ENCODE measurements around the gene ZSWIM5.

The ZSWIM5 gene

GRCh38 chr1:45059829-45060228 lies 146.6 kb downstream of the ZSWIM5 start:
- H3K27ac ChIP-seq, result no peak overlapping the region
- H3K36me3 ChIP-seq, result no peaks in the 10 kb centered on the region
- no peak overlapping the region for H3K4me3 ChIP-seq (ENCODE audit: low read depth in 1 of 2, low read length in 1 of 2)
- H3K9me3 ChIP-seq, result no peaks in the 10 kb centered on the region
- no peaks in the 10 kb centered on the region for H3K27me3 ChIP-seq
- TF ChIP-seq CTCF (IDR thresholded peaks at IDR 0.05), result no peak
- no peaks in the 10 kb centered on the region for H3K4me1 ChIP-seq (ENCODE audit: control insufficient read depth in 1 of 2, insufficient read depth in 1 of 2, low read depth in 1 of 2, low read length in 1 of 2)

DNA sequence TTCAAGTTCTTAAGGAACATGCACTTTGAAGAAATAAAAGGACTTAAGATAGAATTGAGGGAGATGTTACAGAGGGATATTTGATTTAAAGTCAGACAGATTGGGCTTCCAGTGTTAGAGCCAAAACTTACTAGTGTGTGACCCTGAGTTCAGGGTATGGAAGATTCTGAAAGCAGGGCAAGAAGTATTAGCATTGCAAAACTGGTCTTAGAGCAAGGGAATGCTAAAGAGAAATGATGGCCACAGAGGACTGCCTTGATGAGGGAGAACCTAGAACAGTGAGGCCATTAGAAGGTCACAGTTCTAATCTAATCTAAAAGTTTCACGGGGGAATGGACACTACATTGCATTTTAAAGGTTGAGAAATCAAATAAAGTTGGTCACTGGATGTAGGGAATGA lies 148.9 kb downstream of the ZSWIM5 start:
- H3K27me3 ChIP-seq, result no peaks in the 10 kb centered on the region
- H3K4me1 ChIP-seq (ENCODE audit: control insufficient read depth in 1 of 2, insufficient read depth in 1 of 2, low read depth in 1 of 2, low read length in 1 of 2), result no peaks in the 10 kb centered on the region
- TF ChIP-seq CTCF (IDR thresholded peaks at IDR 0.05), result no peak
- H3K9me3 ChIP-seq, result no peaks in the 10 kb centered on the region
- H3K36me3 ChIP-seq, result no peaks in the 10 kb centered on the region
- no peak overlapping the region for H3K4me3 ChIP-seq (ENCODE audit: low read depth in 1 of 2, low read length in 1 of 2)
- no peak overlapping the region for H3K27ac ChIP-seq

- H3K4me3 ChIP-seq (ENCODE audit: low read depth in 1 of 2, low read length in 1 of 2), result no peak overlapping the region
- no peak overlapping the region for H3K27ac ChIP-seq
- TF ChIP-seq CTCF (IDR thresholded peaks at IDR 0.05), result no peak
- no peaks in the 10 kb centered on the region for H3K27me3 ChIP-seq
- H3K9me3 ChIP-seq, result no peaks in the 10 kb centered on the region
- H3K36me3 ChIP-seq, result no peaks in the 10 kb centered on the region
- H3K4me1 ChIP-seq (ENCODE audit: control insufficient read depth in 1 of 2, insufficient read depth in 1 of 2, low read depth in 1 of 2, low read length in 1 of 2), result no peaks in the 10 kb centered on the region
Observed at GRCh38 chr1:45051005-45051772, 155.2 kb downstream of the ZSWIM5 start.

DNA sequence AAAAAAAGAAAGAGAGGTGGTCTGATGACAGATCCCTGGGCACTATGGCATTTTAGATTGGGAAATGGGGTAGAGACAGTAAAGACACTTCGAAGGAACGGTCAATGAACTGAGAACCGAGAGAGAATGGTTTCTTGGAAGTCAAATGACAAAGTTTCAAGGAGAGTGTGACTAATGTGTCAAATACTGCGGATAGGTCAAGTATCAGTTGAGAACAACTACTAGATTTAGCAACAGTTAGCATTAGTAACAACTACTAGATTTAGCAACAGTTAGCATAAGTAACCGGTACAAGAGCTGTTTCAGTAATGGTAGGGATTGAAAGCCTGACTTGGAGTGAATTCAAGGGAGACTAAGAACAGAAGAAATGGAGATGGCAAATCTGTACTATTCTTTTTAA lies 159.4 kb downstream of the ZSWIM5 start:
- no peaks in the 10 kb centered on the region for H3K4me1 ChIP-seq (ENCODE audit: control insufficient read depth in 1 of 2, insufficient read depth in 1 of 2, low read depth in 1 of 2, low read length in 1 of 2)
- H3K4me3 ChIP-seq (ENCODE audit: low read depth in 1 of 2, low read length in 1 of 2), result no peak overlapping the region
- TF ChIP-seq CTCF (IDR thresholded peaks at IDR 0.05), result no peak
- no peak overlapping the region for H3K27ac ChIP-seq
- no peaks in the 10 kb centered on the region for H3K36me3 ChIP-seq
- H3K9me3 ChIP-seq, result no peaks in the 10 kb centered on the region
- no peaks in the 10 kb centered on the region for H3K27me3 ChIP-seq

GRCh38 chr1:45044916-45045315 lies 161.5 kb downstream of the ZSWIM5 start:
- no peaks in the 10 kb centered on the region for H3K9me3 ChIP-seq
- no peak overlapping the region for H3K27ac ChIP-seq
- H3K4me1 ChIP-seq (ENCODE audit: control insufficient read depth in 1 of 2, insufficient read depth in 1 of 2, low read depth in 1 of 2, low read length in 1 of 2), result no peaks in the 10 kb centered on the region
- H3K36me3 ChIP-seq, result no peaks in the 10 kb centered on the region
- H3K27me3 ChIP-seq, result no peaks in the 10 kb centered on the region
- no peak for TF ChIP-seq CTCF (IDR thresholded peaks at IDR 0.05)
- no peak overlapping the region for H3K4me3 ChIP-seq (ENCODE audit: low read depth in 1 of 2, low read length in 1 of 2)

All from neutrophil (primary cell).